CD4-positive, alpha-beta memory T cell (primary cell): ENCODE data around the gene TBC1D16. TPM values are rescaled to one million over a fixed set of nuclear protein-coding genes. Genes with fewer than 3 reads are reported as not detected.

ENCODE experiments used
- CTCF ChIA-PET: fragments of 350-600 bp; sonication (Branson Sonifier 250); formaldehyde crosslinking; loops from one replicate; lab custom pipeline; 2021; ENCODE audit warnings: inconsistent platforms; ENCODE audit not compliant: partially characterized antibody; lab: Charles Lee
- POLR2A ChIA-PET: fragments of 350-600 bp; sonication (Branson Sonifier 250); formaldehyde crosslinking; loops from one replicate; lab custom pipeline; 2021; ENCODE audit not compliant: partially characterized antibody; lab: Charles Lee
- DNase-seq, 5 donors: peaks; one replicate each; pipeline versions ENCODE4 v3.0.0 to v3.0.0-alpha.2; 2020 to 2022; ENCODE audit warnings: mixed read lengths in 1 of 5
- H3K27ac ChIP-seq: one replicate; pipeline ENCODE4 v1.7.0; 2013; ENCODE audit warnings: low read depth, low read length
- H3K27me3 ChIP-seq: 2 replicates; pipeline ENCODE4 v1.7.0; 2013; ENCODE audit warnings: mild to moderate bottlenecking, low read length, moderate library complexity; ENCODE audit not compliant: insufficient read depth
- H3K36me3 ChIP-seq: 2 replicates; pipeline ENCODE4 v1.7.0; 2013; ENCODE audit warnings: mild to moderate bottlenecking, low read length, moderate library complexity; ENCODE audit not compliant: insufficient read depth
- H3K4me1 ChIP-seq: 2 replicates; pipeline ENCODE4 v1.7.0; 2013; ENCODE audit warnings: mild to moderate bottlenecking, low read length, moderate library complexity; ENCODE audit not compliant: insufficient read depth
- H3K4me3 ChIP-seq, 2 donors: one replicate each; pipeline ENCODE4 v1.7.0; 2013; ENCODE audit warnings: low read length in 2 of 2, mild to moderate bottlenecking in 1 of 2
- H3K9me3 ChIP-seq, 2 donors: one replicate each; pipeline ENCODE4 v1.7.0; 2013; ENCODE audit warnings: low read length in 2 of 2, control low read depth in 1 of 2; ENCODE audit not compliant: control insufficient read depth in 1 of 2
- H3K27ac Mint-ChIP-seq, 7 donors: one replicate each; pipeline ENCODE4 v1.8.0; 2020 to 2021; ENCODE audit warnings: mixed read lengths in 7 of 7, mild to moderate bottlenecking in 6 of 7, inconsistent platforms in 3 of 7, moderate library complexity in 3 of 7
- H3K27me3 Mint-ChIP-seq, 2 donors: one replicate each; pipeline ENCODE4 v1.8.0; 2020 to 2021; ENCODE audit warnings: mixed read lengths in 2 of 2
- H3K36me3 Mint-ChIP-seq, 2 donors: one replicate each; pipeline ENCODE4 v1.8.0; 2020 to 2021; ENCODE audit warnings: mixed read lengths in 2 of 2, inconsistent platforms in 1 of 2, mild to moderate bottlenecking in 1 of 2
- H3K4me1 Mint-ChIP-seq, 4 donors: one replicate each; pipeline ENCODE4 v1.8.0; 2020 to 2021; ENCODE audit warnings: mixed read lengths in 4 of 4, mild to moderate bottlenecking in 1 of 4
- H3K4me3 Mint-ChIP-seq, 8 donors: one replicate each; pipeline ENCODE4 v1.8.0; 2020 to 2021; ENCODE audit warnings: mixed read lengths in 8 of 8, mild to moderate bottlenecking in 7 of 8, moderate library complexity in 6 of 8, inconsistent platforms in 3 of 8
- H3K9me3 Mint-ChIP-seq, 8 donors: one replicate each; pipeline ENCODE4 v1.8.0; 2020 to 2021; ENCODE audit warnings: mixed read lengths in 8 of 8, mild to moderate bottlenecking in 5 of 8, inconsistent platforms in 3 of 8, moderate library complexity in 1 of 8
- intact Hi-C: fragments of 100-400 bp; cut with micrococcal nuclease; formaldehyde crosslinking; loops from one replicate; pipeline ENCODE4 v1.15.1; 2023
- polyA plus RNA-seq, 2 donors: library from polyadenylated mRNA; unstranded; fragments of 300-500 nt; fragmentation: Illumina TruSeq; gene quantifications; one replicate each; pipeline ENCODE4 v1.2.3, GENCODE V29; 2021
- total RNA-seq, 2 experiments: library from RNA; stranded (reverse); gene quantifications; one replicate each; pipeline ENCODE4 v1.2.3, GENCODE V29; 2021

TBC1D16 gene
- total and polyA plus RNA-seq, 4 experiments from 2014 or later = 1.2 to 1.8 (median 1.3) TPM; not detected in 1

DNA sequence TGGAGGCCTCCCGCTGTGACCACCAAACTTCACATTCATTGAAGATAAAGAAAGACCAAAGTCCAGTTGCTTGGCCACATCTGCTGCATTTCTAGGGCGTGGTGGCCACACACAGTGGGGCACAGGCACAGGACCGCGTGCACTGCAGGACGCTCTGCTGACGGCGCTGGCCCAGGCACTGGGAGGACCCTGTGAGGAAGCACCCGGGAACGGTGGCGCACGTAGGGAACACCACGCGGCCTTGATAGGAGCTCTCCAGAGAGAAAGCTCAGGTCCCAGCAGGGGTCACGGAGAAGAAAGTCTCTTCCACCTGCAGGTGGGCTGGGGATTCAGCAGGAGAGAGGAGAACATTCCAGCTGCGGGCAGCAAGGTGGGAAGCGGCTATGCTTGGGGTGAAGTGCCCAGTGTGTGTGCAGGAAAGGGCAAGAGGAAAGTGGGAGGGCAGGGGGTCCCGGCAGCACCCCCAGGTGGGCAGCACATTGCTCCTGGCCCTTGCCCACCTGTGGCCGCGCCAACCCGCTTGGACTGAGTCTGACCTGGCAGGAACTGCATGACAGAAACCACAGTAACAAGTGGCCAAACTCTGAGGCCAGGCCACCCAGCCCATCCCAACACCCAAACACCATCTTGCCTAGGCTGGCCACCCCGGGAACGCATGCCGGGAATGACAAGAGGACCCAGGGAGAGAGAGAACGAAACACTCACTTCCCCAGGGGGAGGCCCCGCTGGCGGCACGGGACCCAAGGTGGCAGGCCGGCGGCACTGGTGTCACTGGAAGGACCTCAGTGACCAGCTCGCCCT is 32.8 kb downstream of the TBC1D16 start:
- Histone ChIP-seq H3K4me3 (no peak overlapping the region), H3K27ac (no peak overlapping the region), H3K9me3 (no peaks in the 10 kb centered on the region), H3K4me1 (peaks cover 17% of the 10 kb centered on the region), H3K27me3 (no peaks in the 10 kb centered on the region), H3K36me3 (no peaks in the 10 kb centered on the region)
- H3K27ac Mint-ChIP-seq = no peak overlapping the region
- ChIA-PET POLR2A (no interaction called here), CTCF (interaction anchor here (1.5 kb wide), 1 partner anchor 11 kb away, joined by 3 read pairs; no protein-coding TSS in a partner anchor)
- no peaks in the 10 kb centered on the region for H3K27me3 Mint-ChIP-seq
- peaks cover 5 to 18% (median 13%) of the 10 kb centered on the region in 4 donors for H3K4me1 Mint-ChIP-seq
- intact Hi-C loops = loop anchor here (10.0 kb wide), 1 partner anchor 82 kb away; no protein-coding TSS in a partner anchor
- DNase-seq = no peak
- H3K4me3 Mint-ChIP-seq = no peak overlapping the region
- no peaks in the 10 kb centered on the region for H3K36me3 Mint-ChIP-seq
- H3K9me3 Mint-ChIP-seq = no peaks in the 10 kb centered on the region

DNA sequence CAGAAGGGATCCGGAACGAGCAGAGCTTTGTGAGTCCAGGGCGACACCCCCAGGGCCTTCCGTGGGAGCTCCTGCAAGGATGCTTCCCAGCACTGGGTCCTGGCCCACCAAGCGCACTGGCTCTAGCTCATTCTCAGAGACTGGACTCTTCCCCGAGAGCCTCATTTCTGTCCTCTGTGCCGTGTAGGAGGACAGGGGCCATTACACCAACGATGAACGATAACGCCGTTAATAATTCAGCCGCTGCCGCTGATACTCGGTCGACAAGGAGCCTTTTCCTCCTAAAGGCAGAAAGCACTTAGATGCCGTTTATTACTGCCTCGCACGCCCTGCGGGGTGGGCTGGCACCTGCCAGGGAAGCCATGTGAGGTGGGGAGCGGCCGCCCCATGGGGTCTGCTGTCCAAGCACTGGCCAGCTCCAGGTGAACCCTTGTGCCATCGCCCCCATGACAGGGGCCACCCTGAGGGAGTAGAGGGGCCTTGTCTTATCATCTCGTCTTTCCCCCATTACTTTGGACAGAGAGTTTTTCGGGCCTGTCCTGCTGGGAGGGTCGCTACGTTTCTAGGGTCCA is 33.5 kb downstream of the TBC1D16 start:
- intact Hi-C loops = loop anchor here (10.0 kb wide), 1 partner anchor 83 kb away; no protein-coding TSS in a partner anchor
- Mint-ChIP-seq H3K27ac (no peak overlapping the region), H3K9me3 (no peaks in the 10 kb centered on the region), H3K36me3 (no peaks in the 10 kb centered on the region), H3K27me3 (no peaks in the 10 kb centered on the region), H3K4me1 (peaks cover 11 to 26% (median 19%) of the 10 kb centered on the region in 4 donors), H3K4me3 (no peak overlapping the region)
- no peak for DNase-seq
- H3K36me3 ChIP-seq = no peaks in the 10 kb centered on the region
- POLR2A ChIA-PET = no interaction called here
- no peak overlapping the region for H3K4me3 ChIP-seq
- H3K27me3 ChIP-seq = no peaks in the 10 kb centered on the region
- H3K4me1 ChIP-seq = peaks cover 25% of the 10 kb centered on the region
- no peaks in the 10 kb centered on the region for H3K9me3 ChIP-seq
- CTCF ChIA-PET = no interaction called here
- no peak overlapping the region for H3K27ac ChIP-seq

DNA sequence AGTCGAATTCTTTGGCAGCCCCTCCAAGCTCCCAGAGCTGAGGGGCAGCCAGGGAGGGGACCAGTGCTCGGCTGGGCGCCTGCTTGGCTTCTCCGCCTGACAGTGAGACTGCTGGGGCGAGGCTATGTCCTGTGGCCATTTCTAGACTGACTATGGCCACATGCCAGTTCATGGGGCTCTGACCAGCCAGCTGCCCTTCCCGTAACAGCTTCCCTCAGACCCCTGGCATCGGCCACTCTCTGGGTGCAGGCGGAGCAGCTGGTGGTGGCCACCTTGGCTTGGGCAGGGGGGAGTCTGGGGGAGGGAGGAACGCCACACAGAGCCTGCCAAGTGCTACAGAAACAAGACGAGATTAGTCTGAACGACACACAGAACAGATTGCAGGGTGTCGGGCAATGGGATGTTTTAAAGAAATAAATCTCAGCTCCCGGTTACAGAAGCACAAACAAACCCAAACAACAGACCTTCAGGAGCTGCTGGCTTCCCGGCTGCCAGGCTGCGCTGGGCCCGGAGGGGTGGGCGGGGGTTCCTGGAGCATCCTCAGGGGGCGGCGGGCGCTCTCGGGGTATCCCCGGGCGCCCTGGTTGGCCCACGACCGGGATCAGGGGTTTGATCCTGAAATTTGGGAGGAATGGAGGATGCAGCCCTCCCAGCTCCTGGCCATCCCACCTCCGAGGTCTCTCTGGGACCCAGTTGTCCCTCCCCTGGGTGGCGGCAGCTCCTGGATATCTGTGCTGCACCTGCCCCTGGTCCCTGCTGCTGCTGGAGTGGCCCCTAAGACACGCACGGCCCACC is 34.5 kb downstream of the TBC1D16 start:
- Mint-ChIP-seq H3K27me3 (no peaks in the 10 kb centered on the region), H3K36me3 (no peaks in the 10 kb centered on the region), H3K4me1 (peaks cover 19 to 34% (median 27%) of the 10 kb centered on the region in 4 donors), H3K9me3 (no peaks in the 10 kb centered on the region), H3K4me3 (no peak overlapping the region), H3K27ac (no peak overlapping the region)
- no peaks in the 10 kb centered on the region for H3K36me3 ChIP-seq
- peaks cover 33% of the 10 kb centered on the region for H3K4me1 ChIP-seq
- POLR2A ChIA-PET = no interaction called here
- intact Hi-C loops = loop anchor here (10.0 kb wide), 1 partner anchor 84 kb away; no protein-coding TSS in a partner anchor
- H3K27ac ChIP-seq = no peak overlapping the region
- DNase-seq = no peak
- no peaks in the 10 kb centered on the region for H3K27me3 ChIP-seq
- H3K4me3 ChIP-seq = no peak overlapping the region
- CTCF ChIA-PET = interaction anchor here (5.0 kb wide), 1 partner anchor 8 kb away, joined by 41 read pairs; no protein-coding TSS in a partner anchor
- no peaks in the 10 kb centered on the region for H3K9me3 ChIP-seq

DNA sequence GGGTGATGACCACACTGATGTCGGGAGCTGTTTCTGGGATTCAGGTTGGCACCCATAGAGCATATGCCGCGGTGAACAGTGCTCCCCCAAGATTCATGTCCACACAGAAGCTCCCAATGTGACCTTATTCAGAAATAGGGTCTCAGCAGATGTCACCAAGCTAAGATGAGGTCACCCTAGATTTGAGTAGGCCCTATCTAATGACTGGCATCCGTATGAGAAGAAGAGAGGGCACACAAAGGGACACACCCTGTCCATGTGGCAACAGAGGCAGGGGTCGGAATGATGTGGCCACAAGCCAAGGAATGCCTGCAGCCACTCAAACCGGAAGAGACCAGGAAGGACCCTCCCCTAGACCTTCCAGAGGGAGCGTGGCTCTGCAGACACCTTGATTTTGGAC is 35.5 kb downstream of the TBC1D16 start:
- Histone ChIP-seq H3K27ac (no peak overlapping the region), H3K4me1 (peaks cover 34% of the 10 kb centered on the region), H3K36me3 (no peaks in the 10 kb centered on the region), H3K4me3 (no peak overlapping the region), H3K9me3 (no peaks in the 10 kb centered on the region), H3K27me3 (no peaks in the 10 kb centered on the region)
- intact Hi-C loops = loop anchor here (10.0 kb wide), 1 partner anchor 85 kb away; no protein-coding TSS in a partner anchor
- no peak for DNase-seq
- POLR2A ChIA-PET = no interaction called here
- no peak overlapping the region for H3K4me3 Mint-ChIP-seq
- no peaks in the 10 kb centered on the region for H3K27me3 Mint-ChIP-seq
- CTCF ChIA-PET = interaction anchor here (5.0 kb wide), 1 partner anchor 9 kb away, joined by 41 read pairs; no protein-coding TSS in a partner anchor
- no peaks in the 10 kb centered on the region for H3K36me3 Mint-ChIP-seq
- no peaks in the 10 kb centered on the region for H3K9me3 Mint-ChIP-seq
- H3K27ac Mint-ChIP-seq = peak overlapping the region in 3 of 7 donors; percentile 4 to 75 (median 22)
- peaks cover 22 to 36% (median 28%) of the 10 kb centered on the region in 4 donors for H3K4me1 Mint-ChIP-seq

DNA sequence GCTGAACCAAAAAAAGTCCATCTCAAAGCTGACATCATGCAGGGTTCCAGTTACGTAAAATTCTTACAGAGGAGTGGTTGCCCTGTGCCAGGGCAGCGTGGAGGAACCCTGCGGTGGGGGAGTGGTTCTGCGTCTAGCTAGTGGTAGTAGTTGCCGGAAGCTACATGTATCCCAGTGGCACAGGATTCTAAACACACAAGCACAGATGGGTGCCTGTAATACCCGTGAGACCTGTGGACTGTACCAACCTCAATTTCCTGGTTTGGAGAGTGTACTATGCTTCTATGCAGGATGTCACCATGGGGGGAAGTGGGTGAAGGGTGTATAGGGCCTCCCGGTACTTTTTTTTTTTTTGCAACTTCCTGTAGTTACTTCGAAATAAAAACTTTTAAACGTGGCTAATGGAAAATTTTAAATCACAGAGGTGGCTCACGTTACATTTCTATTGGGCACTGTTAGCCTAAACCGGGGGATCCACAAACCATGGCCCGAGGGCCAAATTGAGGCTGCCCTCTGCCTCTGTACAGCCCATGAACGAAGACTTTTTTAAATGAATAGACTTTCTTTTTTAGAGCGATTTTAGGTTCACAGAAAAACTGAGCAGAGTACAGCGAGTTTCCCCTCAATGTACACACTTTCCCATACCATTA is 38.5 kb downstream of the TBC1D16 start:
- Mint-ChIP-seq H3K9me3 (no peaks in the 10 kb centered on the region), H3K4me3 (peak overlapping the region; percentile 79 to 91 (median 82)), H3K27me3 (no peaks in the 10 kb centered on the region), H3K36me3 (no peaks in the 10 kb centered on the region), H3K4me1 (peaks cover 31 to 52% (median 40%) of the 10 kb centered on the region in 4 donors), H3K27ac (peak overlapping the region; percentile 88 to 98 (median 96))
- peak overlapping the region; percentile 64 for H3K27ac ChIP-seq
- intact Hi-C loops = loop anchor here (1.0 to 2.0 kb wide), 3 partner anchors 39 to 200 kb away; partner anchors contain the start of genes CBX4, CBX8 and CCDC40
- CTCF ChIA-PET = interaction anchor here (0.8 to 5.0 kb wide), 9 partner anchors 8 to 269 kb away, joined by 3 to 41 read pairs (median 5); no protein-coding TSS in a partner anchor
- H3K27me3 ChIP-seq = no peaks in the 10 kb centered on the region
- POLR2A ChIA-PET = interaction anchor here (0.6 to 2.3 kb wide), 16 partner anchors 9 to 488 kb away, joined by 3 to 13 read pairs (median 5); partner anchors contain the start of genes CBX4, CBX8 and GAA
- H3K4me1 ChIP-seq = peaks cover 51% of the 10 kb centered on the region
- peak; percentile 89 to 98 (median 94) for DNase-seq
- H3K9me3 ChIP-seq = no peaks in the 10 kb centered on the region
- no peaks in the 10 kb centered on the region for H3K36me3 ChIP-seq
- peak overlapping the region; percentile 39 to 54 for H3K4me3 ChIP-seq

DNA sequence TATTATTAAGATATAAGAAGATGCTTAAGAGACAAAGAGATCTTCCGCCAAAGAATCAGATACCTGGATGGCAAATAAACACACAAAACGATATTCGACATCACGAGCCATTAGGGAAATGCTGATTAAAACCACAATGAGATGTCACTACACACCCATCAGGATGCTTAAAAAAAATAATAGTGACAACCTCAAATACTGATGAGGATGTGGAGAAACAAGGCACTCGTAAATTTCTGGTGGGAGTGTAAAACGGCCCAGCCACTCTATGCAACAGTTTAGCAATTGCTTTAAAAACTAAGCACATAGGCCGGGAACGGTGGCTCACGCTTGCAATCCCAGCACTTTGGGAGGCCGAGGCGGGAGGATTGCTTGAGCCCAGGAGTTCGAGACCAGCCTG is 39.4 kb downstream of the TBC1D16 start:
- H3K4me3 Mint-ChIP-seq = peak overlapping the region in 5 of 8 donors; percentile 13 to 91 (median 81)
- CTCF ChIA-PET = interaction anchor here (0.8 to 5.0 kb wide), 10 partner anchors 9 to 255 kb away, joined by 3 to 41 read pairs (median 12); no protein-coding TSS in a partner anchor
- H3K27ac Mint-ChIP-seq = peak overlapping the region; percentile 88 to 98 (median 96)
- POLR2A ChIA-PET = interaction anchor here (0.6 to 2.3 kb wide), 15 partner anchors 9 to 458 kb away, joined by 3 to 13 read pairs (median 5); partner anchors contain the start of genes CBX4, CBX8 and GAA
- peaks cover 32 to 55% (median 43%) of the 10 kb centered on the region in 4 donors for H3K4me1 Mint-ChIP-seq
- H3K36me3 ChIP-seq = no peaks in the 10 kb centered on the region
- no peaks in the 10 kb centered on the region for H3K27me3 Mint-ChIP-seq
- no peaks in the 10 kb centered on the region for H3K9me3 Mint-ChIP-seq
- no peaks in the 10 kb centered on the region for H3K9me3 ChIP-seq
- no peaks in the 10 kb centered on the region for H3K27me3 ChIP-seq
- H3K36me3 Mint-ChIP-seq = no peaks in the 10 kb centered on the region
- H3K27ac ChIP-seq = peak overlapping the region; percentile 64
- no peak overlapping the region for H3K4me3 ChIP-seq
- H3K4me1 ChIP-seq = peaks cover 56% of the 10 kb centered on the region
- intact Hi-C loops = loop anchor here (2.0 kb wide), 2 partner anchors 157 to 199 kb away; partner anchors contain the start of genes CBX4 and CBX8
- peak in 2 of 5 donors; percentile 8 to 24 for DNase-seq
